GM12878 (cell line): ENCODE results near the gene ARPP21. TPM values are rescaled to one million over a fixed set of nuclear protein-coding genes. Genes with fewer than 3 reads are reported as not detected.

Experiments used
- ATAC-seq: fragments of 200-7000 bp; cut with Tn5 transposase; 3 replicates; pipeline ENCODE4 v1.9.1; 2020; ENCODE audit warnings: mild to moderate bottlenecking, moderate library complexity
- BruUV-seq: library from RNA; stranded (reverse); fragments of 400-500 nt; replicated peaks from 2 replicates; lab custom pipeline; 2021; lab: Mats Ljungman, UMichigan
- CTCF ChIA-PET: fragments of 300-600 bp; sonication (Branson Sonifier 250); formaldehyde crosslinking; extraction: SDS; loops from one replicate; lab custom pipeline; 2021; ENCODE audit warnings: inconsistent platforms; lab: Yijun Ruan, JAX
- POLR2A ChIA-PET: fragments of 350-600 bp; formaldehyde crosslinking; extraction: SDS; loops from one replicate; lab custom pipeline; 2021; ENCODE audit warnings: inconsistent platforms; lab: Charles Lee
- RAD21 ChIA-PET: fragments of 300-600 bp; sonication (Branson Sonifier 250); formaldehyde crosslinking; loops from one replicate; lab custom pipeline; 2023; ENCODE audit warnings: antibody characterized with exemption; ENCODE audit not compliant: unreplicated experiment; lab: Charles Lee
- SMC1A ChIA-PET: fragments of 300-600 bp; sonication (Branson Sonifier 250); formaldehyde crosslinking; loops from one replicate; lab custom pipeline; 2023; ENCODE audit not compliant: unreplicated experiment, uncharacterized antibody; lab: Charles Lee
- DNase-seq: peaks from one replicate; pipeline ENCODE4 v3.0.0-alpha.2; 2011; ENCODE audit warnings: low read depth, low spot score
- FAIRE-seq: peaks from 3 replicates; lab custom pipeline; 2011; peaks lifted over from hg19 to GRCh38; lab: Jason Lieb, UNC
- H2AFZ ChIP-seq: 2 replicates; pipeline ENCODE4 v1.6.0; 2011; ENCODE audit warnings: low read depth, low read length, control low read depth; ENCODE audit not compliant: control insufficient read depth
- H3K27ac ChIP-seq: 2 replicates; pipeline ENCODE4 v1.5.1; 2011; ENCODE audit warnings: control low read depth; ENCODE audit not compliant: control insufficient read depth, insufficient read depth
- H3K27me3 ChIP-seq, 2 experiments: replicated peaks in 1 of 2; 2 replicates each; pipeline versions ENCODE4 v1.6.0 to v1.6.1; 2011; ENCODE audit warnings: low read length in 1 of 2; ENCODE audit not compliant: control insufficient read depth in 2 of 2, insufficient read depth in 2 of 2
- H3K36me3 ChIP-seq, 2 experiments: 2 replicates each; pipeline ENCODE4 v1.5.1; 2011; ENCODE audit warnings: low read length in 1 of 2; ENCODE audit not compliant: control insufficient read depth in 2 of 2, insufficient read depth in 2 of 2
- H3K4me1 ChIP-seq: 2 replicates; pipeline ENCODE4 v1.6.1; 2011; ENCODE audit warnings: mild to moderate bottlenecking, low read length, moderate library complexity, mixed read lengths; ENCODE audit not compliant: control insufficient read depth, insufficient read depth
- H3K4me2 ChIP-seq: 2 replicates; pipeline ENCODE4 v1.6.0; 2011; ENCODE audit warnings: control low read depth; ENCODE audit not compliant: control insufficient read depth, insufficient read depth
- H3K4me3 ChIP-seq: fragments of 200-600 bp; sonication (generic); 2 replicates; pipeline ENCODE4 v1.5.1; 2016
- H3K79me2 ChIP-seq: 2 replicates; pipeline ENCODE4 v1.6.0; 2011; ENCODE audit warnings: low read length; ENCODE audit not compliant: control insufficient read depth, insufficient read depth
- H3K9ac ChIP-seq: 2 replicates; pipeline ENCODE4 v1.8.0; 2011; ENCODE audit warnings: low read length, control low read depth, mixed read lengths; ENCODE audit not compliant: control insufficient read depth, insufficient read depth
- H3K9me3 ChIP-seq: replicated peaks from 3 replicates; pipeline ENCODE4 v1.5.1; 2011; ENCODE audit warnings: mild to moderate bottlenecking, low read length; ENCODE audit not compliant: control insufficient read depth, insufficient read depth
- H4K20me1 ChIP-seq: 2 replicates; pipeline ENCODE4 v1.6.0; 2011; ENCODE audit not compliant: control insufficient read depth, insufficient read depth
- EZH2 ChIP-seq: IDR thresholded peaks from 2 replicates; pipeline ENCODE4 v1.6.1; 2012; ENCODE audit warnings: low read depth, mild to moderate bottlenecking, control low read depth, inconsistent platforms, low read length, borderline replicate concordance; ENCODE audit not compliant: control insufficient read depth
- GABPA ChIP-seq: IDR thresholded peaks from 2 replicates; pipeline ENCODE4 v1.6.1; 2014; ENCODE audit warnings: antibody characterized with exemption, low read depth, mild to moderate bottlenecking, inconsistent platforms
- HDAC2 ChIP-seq: fragments of 200-600 bp; sonication (generic); IDR thresholded peaks from 2 replicates; pipeline ENCODE4 v1.6.1; 2017
- IKZF1 ChIP-seq: fragments of 450-650 bp; conservative IDR thresholded peaks from 2 replicates; pipeline ENCODE4 v1.6.1; 2017; ENCODE audit warnings: antibody characterized with exemption, mild to moderate bottlenecking
- KDM1A ChIP-seq: fragments of 200-600 bp; sonication (generic); IDR thresholded peaks from 2 replicates; pipeline ENCODE4 v1.6.1; 2016; ENCODE audit warnings: borderline replicate concordance
- KLF5 ChIP-seq: fragments of 450-650 bp; IDR thresholded peaks from 2 replicates; pipeline ENCODE4 v1.6.1; 2014; ENCODE audit warnings: mild to moderate bottlenecking; ENCODE audit not compliant: partially characterized antibody
- MYB ChIP-seq: fragments of 150-350 bp; IDR thresholded peaks from 2 replicates; pipeline ENCODE4 v1.6.1; 2014; ENCODE audit warnings: mild to moderate bottlenecking, low read depth, low read length, borderline replicate concordance
- NR2C1 ChIP-seq: fragments of 450-650 bp; IDR thresholded peaks from 2 replicates; pipeline ENCODE4 v1.6.1; 2017; ENCODE audit warnings: antibody characterized with exemption, mild to moderate bottlenecking, moderate library complexity
- SIN3A ChIP-seq: IDR thresholded peaks from 2 replicates; pipeline ENCODE4 v1.6.1; 2012; ENCODE audit warnings: low read depth, low read length, improper control_type of control experiment
- ZNF384 ChIP-seq: IDR thresholded peaks from 2 replicates; pipeline ENCODE4 v1.6.1; 2012; ENCODE audit warnings: low read depth, mild to moderate bottlenecking, low read length, improper control_type of control experiment, borderline replicate concordance
- WGBS: methylation state at CpG from one replicate; pipeline ENCODE4 v1.1.6; 2016; ENCODE audit warnings: low lambda C conversion rate; ENCODE audit not compliant: insufficient replicate concordance, insufficient coverage; ENCODE audit errors: missing lambda C conversion rate; 5-methylcytosine and 5-hydroxymethylcytosine counted together
- in situ Hi-C: fragments of 300-500 bp; cut with MboI; formaldehyde crosslinking; loops from 9 replicates; pipeline ENCODE4 v1.14.3; 2018; ENCODE audit warnings: mixed read lengths
- intact Hi-C: fragments of 100-400 bp; cut with micrococcal nuclease; formaldehyde crosslinking; loops from one replicate; pipeline ENCODE4 v1.14.2; 2022; ENCODE audit not compliant: unreplicated experiment
- polyA plus RNA-seq, 11 experiments: library from polyadenylated mRNA; depleted of rRNA in 4 of 11; unstranded in 6 of 11; stranded (reverse) in 5 of 11; fragments of >200 nt; fragmentation: Nextera tagmentation in 4 of 11; fragmentation: Illumina TruSeq in 1 of 11; extraction: Ambion mirVana in 4 of 11; extraction: Trizol in 1 of 11; gene quantifications; 1 replicate in 1 of 11; 2 replicates in 10 of 11; pipeline versions ENCODE4 v1.2.1 to v1.2.3, GENCODE V29; 2011 to 2016; ENCODE audit warnings: inconsistent platforms in 2 of 11, missing spikeins in 2 of 11, low read depth in 1 of 11
- total RNA-seq, 4 experiments: library from RNA; depleted of rRNA in 3 of 4; stranded (reverse); fragments of >200 nt in 3 of 4; fragmentation: Illumina TruSeq in 1 of 4; extraction: Trizol in 1 of 4; gene quantifications; 2 replicates each; pipeline versions ENCODE4 v1.2.1 to v1.2.3, GENCODE V29; 2013 to 2021
- TF ChIP-seq, protein P1 (sequence below): fragments of 150-350 bp; IDR thresholded peaks from 2 replicates; pipeline ENCODE4 v1.6.1; 2014; ENCODE audit warnings: mild to moderate bottlenecking, low read depth, low read length
- TF ChIP-seq, protein P2 (sequence below): fragments of 450-650 bp; IDR thresholded peaks from 2 replicates; pipeline ENCODE4 v1.6.1; 2017; ENCODE audit warnings: low read depth, mild to moderate bottlenecking, moderate library complexity

The ARPP21 gene
- total and polyA plus RNA-seq, 10 of the 15 experiments (the other 5 are each of a cell fraction or from before 2014, with no cell fraction given), result not detected

DNA sequence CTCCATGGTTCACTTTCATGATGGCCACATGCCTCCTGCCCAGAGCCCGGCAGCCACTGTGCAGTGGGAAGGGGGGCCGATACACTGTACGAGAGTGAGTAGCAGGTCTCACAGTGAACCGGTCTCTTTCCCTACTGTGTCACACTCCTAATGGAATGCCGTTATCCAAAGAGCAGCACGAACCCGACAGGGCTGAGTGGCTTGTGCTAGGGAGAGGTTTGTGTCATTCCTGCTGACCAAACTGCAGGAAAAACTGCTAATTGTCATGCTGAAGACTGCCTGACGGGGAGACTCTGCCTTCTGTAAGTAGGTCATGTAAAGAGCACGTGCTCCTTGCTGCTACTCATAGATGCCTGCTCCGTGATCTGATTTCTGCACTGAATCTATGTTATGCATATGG, 105.1 kb downstream of the ARPP21 start:
- Histone ChIP-seq H3K4me2 (no peak overlapping the region), H4K20me1 (no peaks in the 10 kb centered on the region), H3K9ac (no peak overlapping the region), H3K36me3 (no peaks in the 10 kb centered on the region), H3K27ac (no peak overlapping the region), H3K79me2 (no peaks in the 10 kb centered on the region), H3K4me3 (no peak overlapping the region), H2AFZ (no peak overlapping the region), H3K9me3 (no peaks in the 10 kb centered on the region), H3K27me3 (no peaks in the 10 kb centered on the region; a peak in 1 of 4 replicates), H3K4me1 (no peaks in the 10 kb centered on the region)
- POLR2A ChIA-PET, result no interaction called here
- SMC1A ChIA-PET, result no interaction called here
- RAD21 ChIA-PET, result no interaction called here
- FAIRE-seq (no peak), DNase-seq (no peak), ATAC-seq (no peak)
- CTCF ChIA-PET, result no interaction called here
- intact Hi-C loops, result no loop called here
- 17% methylated on average over 10 of the region's 10 CpGs for WGBS
- in situ Hi-C loops, result no loop called here
- TF ChIP-seq GABPA (no peak), SIN3A (no peak), HDAC2 (no peak), ZNF384 (no peak), MYB (no peak), EZH2 (no peak), KLF5 (no peak), KDM1A (no peak), IKZF1 (no peak), NR2C1 (no peak)
- TF ChIP-seq, protein P1, sequence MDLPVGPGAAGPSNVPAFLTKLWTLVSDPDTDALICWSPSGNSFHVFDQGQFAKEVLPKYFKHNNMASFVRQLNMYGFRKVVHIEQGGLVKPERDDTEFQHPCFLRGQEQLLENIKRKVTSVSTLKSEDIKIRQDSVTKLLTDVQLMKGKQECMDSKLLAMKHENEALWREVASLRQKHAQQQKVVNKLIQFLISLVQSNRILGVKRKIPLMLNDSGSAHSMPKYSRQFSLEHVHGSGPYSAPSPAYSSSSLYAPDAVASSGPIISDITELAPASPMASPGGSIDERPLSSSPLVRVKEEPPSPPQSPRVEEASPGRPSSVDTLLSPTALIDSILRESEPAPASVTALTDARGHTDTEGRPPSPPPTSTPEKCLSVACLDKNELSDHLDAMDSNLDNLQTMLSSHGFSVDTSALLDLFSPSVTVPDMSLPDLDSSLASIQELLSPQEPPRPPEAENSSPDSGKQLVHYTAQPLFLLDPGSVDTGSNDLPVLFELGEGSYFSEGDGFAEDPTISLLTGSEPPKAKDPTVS, result no peak
- TF ChIP-seq, protein P2, sequence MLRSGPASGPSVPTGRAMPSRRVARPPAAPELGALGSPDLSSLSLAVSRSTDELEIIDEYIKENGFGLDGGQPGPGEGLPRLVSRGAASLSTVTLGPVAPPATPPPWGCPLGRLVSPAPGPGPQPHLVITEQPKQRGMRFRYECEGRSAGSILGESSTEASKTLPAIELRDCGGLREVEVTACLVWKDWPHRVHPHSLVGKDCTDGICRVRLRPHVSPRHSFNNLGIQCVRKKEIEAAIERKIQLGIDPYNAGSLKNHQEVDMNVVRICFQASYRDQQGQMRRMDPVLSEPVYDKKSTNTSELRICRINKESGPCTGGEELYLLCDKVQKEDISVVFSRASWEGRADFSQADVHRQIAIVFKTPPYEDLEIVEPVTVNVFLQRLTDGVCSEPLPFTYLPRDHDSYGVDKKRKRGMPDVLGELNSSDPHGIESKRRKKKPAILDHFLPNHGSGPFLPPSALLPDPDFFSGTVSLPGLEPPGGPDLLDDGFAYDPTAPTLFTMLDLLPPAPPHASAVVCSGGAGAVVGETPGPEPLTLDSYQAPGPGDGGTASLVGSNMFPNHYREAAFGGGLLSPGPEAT, result no peak
- no TSS peak for BruUV-seq
